Erythroblast (primary cell): ENCODE results near the gene ERBIN.

Experiments used
- GATA1 ChIP-seq: IDR thresholded peaks from 2 replicates; pipeline ENCODE4 v1.6.1; 2011; ENCODE audit warnings: low read depth, mild to moderate bottlenecking, control low read depth, low read length, moderate library complexity
- POLR2A ChIP-seq: IDR thresholded peaks from 2 replicates; pipeline ENCODE4 v1.6.1; 2011; ENCODE audit warnings: mild to moderate bottlenecking, low read length

DNA sequence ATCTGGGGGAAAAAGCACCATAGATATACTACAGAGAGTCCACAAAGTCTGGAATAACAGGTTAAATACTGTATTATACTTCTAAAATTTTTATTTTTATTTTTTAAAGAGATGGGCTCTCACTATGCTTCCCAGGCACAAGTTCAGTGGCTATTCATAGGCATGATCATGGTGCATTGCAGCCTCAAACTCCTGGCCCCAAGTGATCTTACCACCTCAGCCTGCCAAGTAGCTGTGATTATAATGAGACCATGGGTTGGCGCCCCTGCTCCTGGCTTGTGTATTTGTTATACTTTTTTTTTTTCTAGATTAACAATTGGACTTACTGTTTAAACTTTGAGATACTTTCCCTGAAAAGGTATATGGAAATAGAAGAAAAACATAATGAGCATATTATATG, 25.9 kb downstream of the ERBIN start:
- TF ChIP-seq POLR2A: no peak
- TF ChIP-seq GATA1: no peak
